Hindlimb muscle (tissue), 1 donor: ENCODE data around the gene USP40. TPM values are rescaled to one million over a fixed set of nuclear protein-coding genes. Genes with fewer than 3 reads are reported as not detected.
A peak's percentile ranks its signal among the peaks of the same experiment; 100 is the strongest.

Source experiments
- DNase-seq: peaks from one replicate; pipeline ENCODE4 v3.0.0-alpha.2; 2013
- polyA plus RNA-seq: library from polyadenylated mRNA; unstranded; fragments of 120-200 nt; gene quantifications from one replicate; pipeline ENCODE4 v1.2.1, GENCODE V29; 2013; ENCODE audit not compliant: insufficient read length

USP40 gene
- polyA plus RNA-seq, 1 donor, result 26.7 TPM

- peak; percentile 47 for DNase-seq
Measured at GRCh38 chr2:233474308-233475160, 92.0 kb downstream of the USP40 start.

- no peak for DNase-seq
Measured at GRCh38 chr2:233473878-233474277, 92.7 kb downstream of the USP40 start.

GRCh38 chr2:233473386-233473791 is 93.2 kb downstream of the USP40 start:
- DNase-seq, result no peak

GRCh38 chr2:233471291-233472035 is 95.1 kb downstream of the USP40 start:
- no peak for DNase-seq

GRCh38 chr2:233470839-233471238 is 95.7 kb downstream of the USP40 start:
- no peak for DNase-seq

GRCh38 chr2:233470011-233470687 is 96.4 kb downstream of the USP40 start:
- peak; percentile 76 for DNase-seq

- DNase-seq, result peak; percentile 48
Measured at GRCh38 chr2:233469261-233470010, 97.1 kb downstream of the USP40 start.

- no peak for DNase-seq
Measured at GRCh38 chr2:233468741-233469110, 97.9 kb downstream of the USP40 start.

GRCh38 chr2:233468047-233468740 is 98.4 kb downstream of the USP40 start:
- DNase-seq, result no peak

GRCh38 chr2:233466991-233467603 is 99.5 kb downstream of the USP40 start:
- no peak for DNase-seq

GRCh38 chr2:233464531-233465240 is 101.9 kb downstream of the USP40 start:
- DNase-seq, result no peak

GRCh38 chr2:233464056-233464455 is 102.5 kb downstream of the USP40 start:
- no peak for DNase-seq

GRCh38 chr2:233463586-233463985 is 103.0 kb downstream of the USP40 start:
- no peak for DNase-seq

GRCh38 chr2:233462826-233463470 is 103.6 kb downstream of the USP40 start:
- DNase-seq, result no peak

- DNase-seq, result no peak
Measured at GRCh38 chr2:233462202-233462785, 104.3 kb downstream of the USP40 start.

GRCh38 chr2:233461481-233461891 is 105.1 kb downstream of the USP40 start:
- no peak for DNase-seq

- DNase-seq, result no peak
Measured at GRCh38 chr2:233460726-233461441, 105.7 kb downstream of the USP40 start.

GRCh38 chr2:233459426-233459825 is 107.2 kb downstream of the USP40 start:
- DNase-seq, result no peak

GRCh38 chr2:233458826-233459225 is 107.8 kb downstream of the USP40 start:
- DNase-seq, result no peak
